ENCODE measurements around the gene XIST.

GRCh38 chrX:73834219-73834618 is 18.3 kb downstream of the XIST start:
- no peak for TF ChIP-seq CTCF (IDR thresholded peaks at IDR 0.05; ENCODE audit: insufficient read depth, low read length)
- no peak for TF ChIP-seq POLR2AphosphoS5 (IDR thresholded peaks at IDR 0.05; ENCODE audit: low read depth)
- TF ChIP-seq GABPA (IDR thresholded peaks at IDR 0.05; ENCODE audit: low read depth): no peak
- no peak for TF ChIP-seq SPI1 (IDR thresholded peaks at IDR 0.05; ENCODE audit: borderline replicate concordance, low read depth)

All from HL-60 (cell line).